D721Med (cell line): Measurements from ENCODE around the gene KLRG1.

ENCODE experiments used
- DNase-seq: peaks from one replicate; pipeline ENCODE4 v3.0.0; 2011; ENCODE audit warnings: low spot score; ENCODE audit not compliant: insufficient read length
- FAIRE-seq: peaks from 2 replicates; lab custom pipeline; 2011; peaks lifted over from hg19 to GRCh38; lab: Jason Lieb, UNC
- TF ChIP-seq, protein P1 (sequence below): IDR thresholded peaks from 2 replicates; pipeline ENCODE4 v1.5.1; 2012; ENCODE audit warnings: mild to moderate bottlenecking, control low read depth; ENCODE audit not compliant: insufficient read depth; ENCODE audit errors: missing control alignments

Gene KLRG1

DNA sequence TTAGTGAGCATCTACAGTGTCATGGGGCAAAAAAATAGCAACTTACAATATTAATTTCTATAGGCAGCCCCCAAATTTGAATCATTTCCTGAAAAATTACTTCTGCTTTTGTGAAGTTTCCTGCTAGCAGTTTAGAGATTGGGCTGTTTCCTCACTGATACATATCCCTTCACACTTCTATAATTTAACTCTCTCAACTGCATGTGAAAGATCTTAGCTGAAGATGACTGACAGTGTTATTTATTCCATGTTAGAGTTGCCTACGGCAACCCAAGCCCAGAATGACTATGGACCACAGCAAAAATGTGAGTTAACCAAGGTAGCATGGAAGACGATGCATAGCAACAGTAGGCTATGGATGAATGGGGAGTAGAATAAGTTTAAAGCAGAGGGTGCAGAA is at the start of gene KLRG1:
KLRG1 (plus strand) TSS at position 134 of the 400 bp plus-strand sequence; CDS start at position 224, 90 bp downstream.
- FAIRE-seq (no peak), DNase-seq (no peak)
- TF ChIP-seq, protein P1, sequence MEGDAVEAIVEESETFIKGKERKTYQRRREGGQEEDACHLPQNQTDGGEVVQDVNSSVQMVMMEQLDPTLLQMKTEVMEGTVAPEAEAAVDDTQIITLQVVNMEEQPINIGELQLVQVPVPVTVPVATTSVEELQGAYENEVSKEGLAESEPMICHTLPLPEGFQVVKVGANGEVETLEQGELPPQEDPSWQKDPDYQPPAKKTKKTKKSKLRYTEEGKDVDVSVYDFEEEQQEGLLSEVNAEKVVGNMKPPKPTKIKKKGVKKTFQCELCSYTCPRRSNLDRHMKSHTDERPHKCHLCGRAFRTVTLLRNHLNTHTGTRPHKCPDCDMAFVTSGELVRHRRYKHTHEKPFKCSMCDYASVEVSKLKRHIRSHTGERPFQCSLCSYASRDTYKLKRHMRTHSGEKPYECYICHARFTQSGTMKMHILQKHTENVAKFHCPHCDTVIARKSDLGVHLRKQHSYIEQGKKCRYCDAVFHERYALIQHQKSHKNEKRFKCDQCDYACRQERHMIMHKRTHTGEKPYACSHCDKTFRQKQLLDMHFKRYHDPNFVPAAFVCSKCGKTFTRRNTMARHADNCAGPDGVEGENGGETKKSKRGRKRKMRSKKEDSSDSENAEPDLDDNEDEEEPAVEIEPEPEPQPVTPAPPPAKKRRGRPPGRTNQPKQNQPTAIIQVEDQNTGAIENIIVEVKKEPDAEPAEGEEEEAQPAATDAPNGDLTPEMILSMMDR, result no peak

DNA sequence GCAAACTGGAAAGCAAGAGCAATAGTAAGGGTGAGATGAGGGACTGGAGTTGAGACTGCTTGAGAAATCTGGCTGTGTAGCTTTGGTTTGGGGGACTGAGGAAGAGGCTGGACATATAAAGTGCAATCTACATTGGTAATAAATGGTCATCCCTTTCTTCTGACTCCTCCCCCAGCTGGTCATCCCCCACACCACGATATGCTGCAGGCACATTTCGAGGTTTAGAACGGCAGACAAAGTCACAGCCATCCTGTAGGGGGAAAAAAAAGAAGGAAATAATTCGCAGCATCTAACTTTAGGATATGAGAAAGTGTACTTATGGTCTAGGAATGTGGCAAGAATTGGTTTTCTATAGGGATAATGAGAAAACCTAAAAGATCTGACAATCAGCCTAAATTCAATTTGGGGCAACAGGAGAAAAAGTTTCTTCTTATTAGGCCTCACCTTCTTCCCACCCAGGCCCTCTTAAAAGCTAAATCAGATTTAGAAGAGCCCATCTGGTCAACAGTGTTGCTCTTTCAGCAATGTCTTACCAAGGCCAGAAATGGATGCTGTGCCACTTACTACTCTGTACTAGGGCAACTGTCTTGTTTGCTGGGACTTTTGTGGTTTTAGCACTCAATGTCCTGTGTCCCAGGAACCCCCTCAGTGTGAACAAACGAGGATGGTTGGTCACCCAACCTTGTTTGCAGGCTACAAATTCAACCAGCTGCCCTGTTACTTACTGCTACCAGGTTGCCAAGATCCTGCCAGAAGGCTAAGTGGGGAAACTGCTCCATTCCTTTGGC is 47.5 kb upstream of the KLRG1 start:
- DNase-seq, result no peak
- FAIRE-seq, result no peak
- TF ChIP-seq, protein P1, result no peak

DNA sequence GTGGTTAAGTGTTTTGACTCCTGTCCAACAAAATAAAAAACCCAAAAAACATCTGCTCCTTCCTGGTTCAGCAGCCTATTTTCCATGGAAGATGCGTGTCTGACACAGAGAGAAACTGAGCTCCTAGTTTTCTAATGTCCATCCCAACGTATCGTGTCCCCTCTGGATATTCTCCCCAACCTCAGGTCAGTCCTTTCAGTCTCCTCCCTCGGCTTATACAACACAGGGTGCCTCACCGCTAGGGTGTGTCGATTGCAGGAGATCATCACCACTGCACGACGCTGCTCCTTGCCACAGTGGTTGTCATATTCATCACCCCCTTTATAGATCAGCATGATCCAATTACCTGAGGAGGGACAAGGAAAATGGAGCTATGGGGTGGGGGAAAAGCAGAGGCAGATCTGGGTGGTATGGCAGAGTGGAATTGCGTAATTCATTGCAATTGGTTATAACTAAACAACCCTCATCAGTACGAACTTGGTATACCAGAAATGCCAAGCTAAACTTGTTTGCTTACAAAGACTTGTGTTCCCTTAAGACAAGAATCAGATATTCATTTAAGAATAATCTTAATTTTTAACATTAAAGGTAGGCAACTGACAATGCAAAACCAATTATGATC is 45.7 kb upstream of the KLRG1 start:
- FAIRE-seq, result no peak
- TF ChIP-seq, protein P1, result no peak
- no peak for DNase-seq

DNA sequence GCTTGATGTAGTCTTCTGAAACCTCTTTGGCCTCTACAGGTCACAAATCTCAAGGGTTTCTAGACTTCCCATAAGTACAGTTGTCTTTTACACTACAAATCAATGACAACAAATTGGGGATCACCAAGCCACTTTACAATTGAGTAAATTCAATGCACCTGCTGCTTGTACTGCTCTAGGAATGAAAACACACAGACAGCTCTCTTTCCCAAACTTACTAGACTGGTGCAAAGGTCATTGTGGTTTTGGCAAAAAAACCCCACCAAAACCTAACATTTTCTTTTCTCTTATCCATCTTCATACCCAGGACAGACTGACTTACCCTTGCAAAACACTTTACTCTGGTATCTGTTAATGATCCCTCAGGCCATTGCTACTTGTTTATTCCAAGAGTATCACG is 42.6 kb upstream of the KLRG1 start:
- no peak for FAIRE-seq
- DNase-seq, result no peak
- TF ChIP-seq, protein P1, result no peak

DNA sequence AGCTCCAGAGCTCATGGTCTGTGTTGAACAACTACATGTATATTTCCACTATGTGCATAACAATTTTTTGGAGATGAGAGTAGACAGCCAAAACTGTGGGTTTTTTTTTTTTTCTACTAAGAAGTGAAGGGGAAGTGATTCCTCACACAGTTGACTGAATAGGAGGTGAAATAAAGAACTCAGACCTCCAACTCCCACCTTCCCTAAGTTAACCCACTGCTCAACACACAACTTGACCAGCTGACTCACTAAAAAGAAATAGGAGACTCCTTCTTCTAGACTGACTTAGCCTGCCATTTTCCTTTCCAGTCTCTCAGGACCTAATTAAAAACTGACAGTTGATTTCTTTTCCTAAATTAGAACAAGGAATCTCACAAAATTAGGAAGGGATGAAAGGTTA is 41.6 kb upstream of the KLRG1 start:
- no peak for FAIRE-seq
- DNase-seq, result no peak
- TF ChIP-seq, protein P1, result no peak

DNA sequence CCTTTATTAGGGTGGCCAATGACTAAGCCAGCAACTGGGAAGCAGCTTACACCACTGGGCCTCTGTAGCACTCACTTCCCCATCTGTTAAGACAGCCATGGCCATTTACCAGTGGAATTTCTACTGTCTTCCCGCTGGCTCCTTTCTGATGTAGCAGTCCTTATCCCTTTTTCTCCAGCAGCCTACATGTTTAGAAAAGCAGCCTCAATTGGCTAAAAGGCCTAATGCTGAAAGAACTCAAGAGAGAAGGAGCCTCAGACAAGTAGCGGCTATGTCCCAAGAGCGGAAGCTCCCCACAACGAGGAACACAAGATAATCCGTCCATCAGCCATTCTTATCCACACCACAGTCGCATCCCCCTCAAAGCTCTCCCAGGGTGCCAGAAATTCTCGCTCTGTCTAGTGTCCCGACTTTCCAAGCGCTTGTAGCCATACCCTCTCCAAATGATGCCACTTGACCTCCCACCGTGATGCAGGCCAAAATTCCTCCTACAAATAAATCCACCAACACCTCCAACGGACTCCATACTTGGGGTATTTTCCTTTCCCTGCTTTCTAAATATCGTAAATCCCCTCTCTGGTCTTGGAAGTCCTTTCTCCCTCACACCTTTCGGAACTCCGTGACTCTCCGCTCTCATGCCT is 40.5 kb upstream of the KLRG1 start:
- DNase-seq (no peak), FAIRE-seq (no peak)
- TF ChIP-seq, protein P1, result no peak
